GM20000 (cell line): Measurements from ENCODE around the gene REG4.

Experiments used
- DNase-seq: peaks from one replicate; pipeline ENCODE4 v3.0.0; 2012; ENCODE audit warnings: low spot score
- CTCF ChIP-seq: IDR thresholded peaks from 2 replicates; pipeline ENCODE4 v1.5.1; 2012; ENCODE audit warnings: mild to moderate bottlenecking, control low read depth; ENCODE audit errors: extremely low read depth, missing control alignments

Gene REG4

GRCh38 chr1:119778359-119778758, 32.9 kb downstream of the REG4 start:
- DNase-seq: no peak
- no peak for TF ChIP-seq CTCF

GRCh38 chr1:119774746-119775490, 36.3 kb downstream of the REG4 start:
- DNase-seq: no peak
- TF ChIP-seq CTCF: no peak

- no peak for TF ChIP-seq CTCF
- DNase-seq: no peak
Measured at GRCh38 chr1:119773711-119774241, 37.5 kb downstream of the REG4 start.

GRCh38 chr1:119772298-119772697, 39.0 kb downstream of the REG4 start:
- no peak for TF ChIP-seq CTCF
- no peak for DNase-seq

- no peak for DNase-seq
- TF ChIP-seq CTCF: no peak
Measured at GRCh38 chr1:119771770-119772169, 39.5 kb downstream of the REG4 start.

- no peak for TF ChIP-seq CTCF
- DNase-seq: no peak
Measured at GRCh38 chr1:119771016-119771415, 40.2 kb downstream of the REG4 start.

- no peak for DNase-seq
- TF ChIP-seq CTCF: no peak
Measured at GRCh38 chr1:119768778-119769177, 42.5 kb downstream of the REG4 start, which contains the start of gene HMGCS2. HMGCS2 (minus strand) TSS chr1:119768905; CDS start chr1:119768844, 61 bp downstream.
